ENCODE data around the gene AP5Z1.
"Not testable (repeated sequence)": the region's sequence is repeated elsewhere in the genome, so short reads cannot be mapped to it uniquely, and the experiment has no call there.

The AP5Z1 gene

DNA sequence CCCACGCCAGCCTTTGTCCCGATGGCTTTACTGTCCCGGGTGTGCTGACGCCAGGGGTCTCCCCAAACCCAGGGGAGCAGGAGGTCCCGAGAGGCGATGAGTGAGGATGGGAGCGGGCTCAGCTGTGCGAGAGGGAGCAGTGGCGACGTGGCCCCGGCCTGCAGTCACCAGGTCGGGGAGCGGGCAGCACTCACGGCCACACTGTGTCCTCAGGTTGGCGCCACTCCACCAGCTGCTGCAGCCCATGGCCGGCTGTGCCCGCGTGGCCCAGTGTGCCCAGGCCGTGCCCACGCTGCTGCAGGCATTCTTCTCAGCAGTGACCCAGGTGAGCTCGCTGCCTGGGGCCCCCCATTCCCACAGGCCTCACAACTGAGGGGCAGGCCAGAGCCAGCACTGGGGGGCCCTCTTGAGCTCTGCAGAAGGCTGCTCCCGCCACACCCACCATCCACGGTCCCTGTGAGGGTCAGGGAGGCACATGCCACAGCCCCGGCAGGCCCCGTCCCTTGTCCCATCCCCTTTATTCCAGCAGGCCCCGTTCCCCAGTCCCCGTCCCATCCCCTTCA is 13.3 kb downstream of the AP5Z1 start:
- DNase-seq (ENCODE audit: low read depth in 2 of 2): no peak

- DNase-seq (ENCODE audit: low read depth in 2 of 2): no peak
Observed at GRCh38 chr7:4789194-4790077, 14.0 kb downstream of the AP5Z1 start.

DNA sequence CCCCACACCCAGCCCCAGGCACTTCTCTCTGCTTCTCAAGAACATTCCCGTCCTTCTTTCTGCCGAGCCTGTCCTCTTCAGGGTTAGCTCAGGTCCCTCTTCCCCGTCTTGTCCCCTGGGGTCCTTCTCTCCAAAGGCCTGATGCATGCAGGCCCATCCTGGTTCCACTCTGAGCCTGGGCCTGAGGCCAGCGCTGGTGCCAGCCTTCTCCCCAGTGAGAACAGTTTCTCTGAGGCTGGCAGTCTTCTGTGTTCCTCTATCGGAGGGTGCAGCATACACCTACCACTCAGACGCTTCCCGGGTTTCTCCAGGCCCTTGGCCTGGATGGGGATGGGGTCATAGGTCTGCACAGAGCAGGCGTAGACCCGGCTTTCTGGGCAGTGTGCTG is 14.6 kb downstream of the AP5Z1 start:
- no peak for DNase-seq (ENCODE audit: low read depth in 2 of 2)

DNA sequence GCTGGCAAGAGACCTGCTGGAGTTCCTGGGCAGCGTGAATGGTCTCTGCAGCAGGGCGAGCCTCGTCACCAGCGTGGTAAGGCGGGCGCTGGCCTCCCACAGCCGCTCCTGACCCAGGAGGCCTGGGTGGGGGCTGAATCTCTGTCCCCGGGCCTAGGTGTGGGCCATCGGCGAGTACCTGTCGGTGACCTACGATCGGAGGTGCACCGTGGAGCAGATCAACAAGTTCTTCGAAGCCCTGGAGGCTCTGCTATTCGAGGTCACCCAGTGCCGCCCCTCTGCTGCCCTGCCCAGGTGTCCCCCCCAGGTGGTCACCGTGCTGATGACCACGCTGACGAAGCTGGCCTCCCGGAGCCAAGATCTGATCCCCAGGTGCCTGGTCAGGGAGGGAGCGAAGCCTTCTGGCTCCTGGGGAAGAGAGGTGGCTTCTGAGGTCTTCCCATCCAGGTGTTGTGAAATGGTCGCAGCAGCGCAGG is 15.1 kb downstream of the AP5Z1 start:
- no peak for DNase-seq (ENCODE audit: low read depth in 2 of 2)

DNA sequence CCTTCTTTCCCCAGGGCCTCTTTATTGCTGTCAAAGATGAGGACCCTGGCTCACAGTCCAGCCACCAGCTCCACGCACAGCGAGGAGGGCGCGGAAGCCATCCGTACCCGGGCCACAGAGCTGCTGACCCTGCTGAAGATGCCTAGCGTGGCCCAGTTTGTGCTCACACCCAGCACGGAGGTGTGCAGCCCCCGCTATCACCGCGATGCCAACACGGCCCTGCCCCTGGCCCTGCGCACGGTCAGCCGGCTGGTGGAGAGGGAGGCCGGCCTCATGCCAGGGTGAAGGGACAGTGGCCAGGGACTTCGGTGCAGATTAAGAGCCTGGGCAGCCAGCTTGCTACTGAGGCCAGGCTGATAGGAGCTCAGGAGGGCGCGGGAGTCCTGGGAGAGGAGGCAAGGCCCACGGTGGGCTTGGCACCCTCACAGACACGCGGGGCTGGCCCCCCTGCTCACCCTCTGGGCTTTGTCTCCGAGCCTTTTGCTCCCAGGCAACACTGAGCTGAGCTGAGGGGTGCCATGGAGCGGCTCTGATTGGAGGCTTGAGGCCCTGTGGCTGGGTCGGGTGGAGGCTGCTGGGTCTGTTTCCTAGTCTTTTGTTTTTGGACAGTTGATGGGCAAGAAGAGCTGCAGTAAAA is 15.8 kb downstream of the AP5Z1 start:
- no peak for DNase-seq (ENCODE audit: low read depth in 2 of 2)

DNA sequence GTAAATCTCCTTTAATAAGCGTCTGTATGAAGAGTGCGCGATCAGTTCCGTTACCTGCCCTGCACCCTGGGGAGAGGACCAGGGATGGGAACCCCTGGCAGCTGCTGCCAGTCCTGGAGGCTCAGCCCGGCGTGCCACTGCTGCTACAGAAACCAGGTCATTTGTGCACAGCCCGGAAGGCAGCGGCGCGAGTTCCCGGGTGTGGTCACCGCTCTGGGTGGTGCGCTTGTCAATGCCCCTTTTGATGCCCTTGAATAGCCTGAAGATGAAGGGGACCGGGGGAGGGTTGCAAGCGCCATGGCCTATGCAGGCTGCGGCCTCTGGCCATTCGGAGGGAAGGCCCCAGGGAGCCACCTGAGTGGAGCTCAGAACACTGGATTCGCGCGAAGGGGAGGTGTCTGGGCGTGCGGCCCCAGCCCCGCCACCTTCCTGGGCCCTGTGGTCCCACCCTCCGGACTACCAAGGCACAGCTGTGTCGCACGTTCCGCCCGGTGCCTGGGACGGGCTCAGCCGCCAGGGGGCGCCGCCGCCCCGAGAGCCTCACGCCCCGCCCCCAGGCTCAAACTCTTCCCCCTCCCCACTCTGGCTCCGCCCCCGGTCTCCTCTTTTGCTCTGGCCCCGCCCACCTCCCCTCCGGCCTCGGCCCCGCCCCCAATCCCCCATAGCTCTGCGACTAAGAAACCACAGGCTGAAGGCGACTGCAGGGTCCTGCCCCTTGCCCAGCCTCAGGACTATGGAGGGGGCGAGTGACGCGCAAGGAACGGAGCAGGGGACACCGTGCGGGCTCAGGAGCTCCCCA is 16.5 kb downstream of the AP5Z1 start:
- DNase-seq (ENCODE audit: low read depth in 2 of 2): peak; percentile 53 to 55

DNA sequence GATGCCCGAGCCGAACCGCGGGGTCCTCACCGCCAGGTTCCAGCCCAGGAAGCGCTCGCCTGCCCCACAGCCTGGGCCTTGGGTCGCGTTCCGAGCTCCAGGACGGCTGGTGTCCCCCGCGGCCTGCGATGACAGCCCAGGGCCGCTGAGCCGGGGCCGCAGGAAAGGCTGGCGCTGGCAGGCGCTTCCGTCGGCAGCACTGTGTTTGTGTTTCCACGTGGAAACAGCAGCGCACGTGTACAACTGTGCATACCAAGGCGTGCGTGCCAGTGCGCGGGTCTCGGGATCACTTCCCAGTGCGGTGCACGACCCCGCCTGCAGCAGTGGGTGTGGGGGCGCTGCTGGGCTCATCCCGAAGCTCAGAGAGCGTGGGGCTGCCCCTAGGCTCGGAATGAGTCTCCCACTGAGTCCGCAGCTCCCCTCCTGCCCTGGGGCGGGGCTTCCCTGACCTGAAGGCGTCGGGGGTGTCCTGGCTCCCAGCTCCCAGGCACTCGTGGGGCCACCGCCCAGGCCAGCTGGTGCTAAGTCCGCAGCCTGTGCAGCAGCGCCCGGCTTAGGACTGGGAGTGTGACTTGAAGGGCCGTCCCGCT is 17.2 kb downstream of the AP5Z1 start:
- DNase-seq (ENCODE audit: low read depth in 2 of 2): no peak

- DNase-seq (ENCODE audit: low read depth in 2 of 2): not testable (repeated sequence)
Observed at GRCh38 chr7:4793385-4793993, 18.1 kb downstream of the AP5Z1 start.

DNA sequence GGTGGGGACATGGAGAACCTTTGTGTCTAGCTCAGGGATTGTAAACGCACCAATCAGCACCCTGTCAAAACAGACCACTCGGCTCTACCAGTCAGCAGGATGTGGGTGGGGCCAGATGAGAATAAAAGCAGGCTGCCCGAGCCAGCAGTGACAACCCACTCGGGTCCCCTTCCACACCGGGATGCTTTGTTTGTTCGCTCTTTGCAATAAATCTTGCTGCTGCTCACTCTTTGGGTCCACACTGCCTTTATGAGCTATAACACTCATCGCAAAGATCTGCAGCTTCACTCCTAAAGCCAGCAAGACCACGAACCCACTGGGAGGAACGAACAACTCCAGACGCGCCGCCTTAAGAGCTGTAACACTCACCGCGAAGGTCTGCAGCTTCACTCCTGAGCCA is 18.7 kb downstream of the AP5Z1 start:
- not testable (repeated sequence) for DNase-seq (ENCODE audit: low read depth in 2 of 2)

DNA sequence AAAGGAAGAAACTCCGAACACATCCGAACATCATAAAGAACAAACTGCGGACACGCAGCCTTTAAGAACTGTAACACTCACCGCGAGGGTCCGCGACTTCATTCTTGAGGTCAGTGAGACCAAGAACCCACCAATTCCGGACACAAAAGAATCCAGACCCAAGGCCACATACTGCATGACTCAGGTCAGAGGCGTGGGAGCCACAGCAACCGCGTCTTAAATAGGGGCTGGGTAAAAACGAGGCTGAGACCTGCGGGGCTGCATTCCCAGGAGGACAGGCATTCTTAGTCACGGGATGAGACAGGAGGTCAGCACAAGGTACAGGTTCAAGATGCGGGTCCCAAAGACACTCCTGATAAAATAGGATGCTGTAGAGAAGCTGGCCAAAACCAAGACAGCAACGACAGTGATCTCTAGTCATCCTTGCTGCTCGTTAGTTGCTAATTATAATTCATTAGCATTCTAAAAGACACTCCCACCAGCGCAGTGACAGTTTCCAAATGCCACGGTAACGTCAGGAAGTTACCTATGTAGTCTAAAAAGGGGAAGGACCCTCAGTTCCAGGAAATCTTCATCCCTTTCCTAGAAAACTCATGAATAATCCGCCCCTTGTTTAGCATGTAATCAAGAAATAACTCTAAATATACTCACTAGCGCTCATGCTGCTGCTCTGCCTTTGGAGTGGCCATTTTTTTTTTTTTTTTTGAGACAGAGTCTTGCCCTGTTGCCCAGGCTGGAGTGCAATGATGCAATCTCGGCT is 19.3 kb downstream of the AP5Z1 start:
- DNase-seq (ENCODE audit: low read depth in 2 of 2): no peak

- no peak for DNase-seq (ENCODE audit: low read depth in 2 of 2)
Observed at GRCh38 chr7:4796453-4796852, 21.0 kb downstream of the AP5Z1 start.

DNA sequence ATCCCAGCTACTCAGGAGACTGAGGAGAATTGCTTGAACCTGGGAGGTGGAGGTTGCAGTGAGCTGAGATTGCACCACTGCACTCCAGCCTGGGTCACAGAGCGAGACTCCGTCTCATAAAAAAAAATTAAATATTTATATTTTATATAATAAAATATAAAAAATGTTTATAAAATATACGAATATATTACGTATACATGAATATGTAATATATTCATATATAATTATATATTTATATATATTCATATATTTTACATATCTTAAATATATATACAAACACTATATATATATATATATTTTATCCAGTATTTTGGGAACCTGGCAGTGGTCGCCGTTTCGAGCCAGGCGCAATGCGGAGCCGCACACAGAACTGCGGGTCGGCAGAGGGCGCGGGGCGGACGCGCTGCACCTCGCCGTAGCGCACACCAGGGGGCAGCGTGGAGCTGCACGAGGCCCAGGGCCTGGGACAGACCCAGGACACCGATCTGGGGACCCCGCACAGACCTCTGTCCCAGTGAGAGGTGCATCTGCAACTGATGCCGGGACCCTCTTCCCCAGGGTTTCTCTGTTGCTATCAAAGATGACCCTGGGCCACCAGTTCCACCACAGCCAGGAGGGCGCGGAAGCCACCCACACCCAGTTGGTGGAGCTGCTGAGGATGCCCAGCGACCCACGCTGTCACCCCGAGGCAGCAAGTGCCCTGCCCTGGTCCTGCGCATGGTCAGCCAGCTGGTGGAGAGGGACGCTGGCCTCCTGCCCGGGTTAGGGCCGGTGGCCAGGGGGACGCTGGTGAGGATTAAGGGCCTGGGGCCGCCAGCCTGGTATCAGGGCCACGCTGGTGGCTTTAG is 22.7 kb downstream of the AP5Z1 start:
- DNase-seq (ENCODE audit: low read depth in 2 of 2): peak in 1 of 2 donors; percentile 25

GRCh38 chr7:4798706-4799235 is 23.3 kb downstream of the AP5Z1 start:
- no peak for DNase-seq (ENCODE audit: low read depth in 2 of 2)

- DNase-seq (ENCODE audit: low read depth in 2 of 2): no peak
Observed at GRCh38 chr7:4799508-4800268, 24.3 kb downstream of the AP5Z1 start.

- DNase-seq (ENCODE audit: low read depth in 2 of 2): no peak
Observed at GRCh38 chr7:4800487-4800886, 25.1 kb downstream of the AP5Z1 start.

- DNase-seq (ENCODE audit: low read depth in 2 of 2): no peak
Observed at GRCh38 chr7:4800926-4801838, 25.8 kb downstream of the AP5Z1 start.

DNA sequence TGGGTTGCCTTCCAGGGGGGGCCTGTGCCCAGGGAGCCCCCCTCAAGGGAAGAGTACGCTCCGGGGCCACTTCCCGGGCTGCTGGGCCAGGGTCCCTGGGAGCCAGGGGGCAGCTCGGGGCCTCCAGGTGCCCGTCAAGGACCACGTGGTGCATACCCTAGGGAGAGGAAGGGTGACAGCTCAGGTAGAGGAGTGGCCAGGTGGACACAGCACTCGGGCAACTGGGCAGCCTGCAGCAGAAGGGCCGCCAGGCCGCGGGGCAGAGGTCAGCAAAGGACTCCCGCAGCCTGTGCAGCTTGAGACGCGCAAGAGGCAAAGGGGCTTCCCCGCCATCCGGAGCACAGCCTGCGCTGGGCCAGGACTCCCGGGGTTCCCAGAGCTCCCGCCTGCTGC is 26.4 kb downstream of the AP5Z1 start:
- no peak for DNase-seq (ENCODE audit: low read depth in 2 of 2)

Data from stimulated activated CD8-positive, alpha-beta memory T cell treated with anti-CD3 and anti-CD28 coated beads, Interleukin-15, amount 100 ng/mL, for 4 hours (primary cell).